GM18505 (cell line): ENCODE results near the gene TSC1.
"Not testable (repeated sequence)": the region's sequence is repeated elsewhere in the genome, so short reads cannot be mapped to it uniquely, and the experiment has no call there.

ENCODE experiments used
- ATAC-seq: cut with Tn5 transposase; IDR thresholded peaks from one replicate; pipeline ENCODE4 v1.9.1; 2021; ENCODE audit not compliant: unreplicated experiment
- POLR2A ChIP-seq: IDR thresholded peaks from 4 replicates; pipeline ENCODE4 v1.6.1; 2011; ENCODE audit warnings: borderline replicate concordance; ENCODE audit not compliant: insufficient read depth, insufficient read length; ENCODE audit errors: extremely low read depth

TSC1 gene

GRCh38 chr9:132944294-132945185 lies at the start of gene TSC1:
Gene TSC1 (minus strand): TSS chr9:132944616. CDS start chr9:132928872, 15,744 bp downstream.
- peak; percentile 69 for TF ChIP-seq POLR2A
- peak; percentile 69 for ATAC-seq

- no peak for TF ChIP-seq POLR2A
Measured at GRCh38 chr9:132993511-132993939, 49.1 kb upstream of the TSC1 start.

GRCh38 chr9:132991351-132992300 lies 47.2 kb upstream of the TSC1 start:
- no peak for ATAC-seq
- TF ChIP-seq POLR2A, result no peak

More at GRCh38 chr9:132993511-132993939, 49.1 kb upstream of the TSC1 start:
- no peak for ATAC-seq

GRCh38 chr9:132990781-132991180 lies 46.4 kb upstream of the TSC1 start:
- no peak for TF ChIP-seq POLR2A
- ATAC-seq, result no peak

GRCh38 chr9:132989998-132990557 lies 45.7 kb upstream of the TSC1 start:
- ATAC-seq, result not testable (repeated sequence)

GRCh38 chr9:132989414-132989996 lies 45.1 kb upstream of the TSC1 start:
- no peak for TF ChIP-seq POLR2A
- ATAC-seq, result no peak

- no peak for TF ChIP-seq POLR2A
- ATAC-seq, result no peak
Measured at GRCh38 chr9:132989014-132989310, 44.5 kb upstream of the TSC1 start.

GRCh38 chr9:132988244-132989013 lies 44.0 kb upstream of the TSC1 start:
- ATAC-seq, result no peak
- TF ChIP-seq POLR2A, result no peak

GRCh38 chr9:132986640-132987620 lies 42.5 kb upstream of the TSC1 start:
- no peak for TF ChIP-seq POLR2A
- ATAC-seq, result no peak

- TF ChIP-seq POLR2A, result no peak
- no peak for ATAC-seq
Measured at GRCh38 chr9:132986114-132986513, 41.7 kb upstream of the TSC1 start.

- TF ChIP-seq POLR2A, result no peak
- ATAC-seq, result no peak
Measured at GRCh38 chr9:132985489-132985888, 41.1 kb upstream of the TSC1 start.

- TF ChIP-seq POLR2A, result no peak
- ATAC-seq, result no peak
Measured at GRCh38 chr9:132985071-132985350, 40.6 kb upstream of the TSC1 start.
